WI38 (cell line): ENCODE results near the gene TMEM192.

Source experiments
- H3K4me3 ChIP-seq: 2 replicates; pipeline ENCODE4 v1.5.1; 2011; ENCODE audit warnings: low read depth, mild to moderate bottlenecking, control low read depth, low read length
- CTCF ChIP-seq: IDR thresholded peaks from 2 replicates; pipeline ENCODE4 v1.5.1; 2012; ENCODE audit warnings: low read depth, mild to moderate bottlenecking, control low read depth, low read length

Gene TMEM192

DNA sequence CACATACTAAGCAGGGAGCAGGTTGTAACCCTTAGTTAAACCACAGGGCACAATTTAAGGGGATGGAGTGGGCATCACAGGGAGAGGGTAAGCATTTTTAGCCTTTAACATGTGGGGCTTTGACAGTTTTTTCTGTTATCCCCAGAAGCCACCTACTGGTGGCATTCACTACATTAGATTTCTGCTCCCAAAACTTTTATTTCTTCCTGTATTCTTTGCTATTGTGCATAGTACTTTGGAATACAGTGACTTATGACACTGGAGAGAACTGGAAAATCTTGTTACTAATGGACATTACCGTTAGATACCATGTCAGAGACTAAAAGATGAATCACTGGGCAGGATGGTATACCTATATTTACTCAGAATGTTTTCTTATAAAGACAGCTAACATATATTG is 51.7 kb downstream of the TMEM192 start:
- TF ChIP-seq CTCF, result no peak

GRCh38 chr4:165059386-165059785 is 53.3 kb downstream of the TMEM192 start:
- no peak for TF ChIP-seq CTCF
- H3K4me3 ChIP-seq, result no peak overlapping the region

More for the DNA sequence above, 51.7 kb downstream of the TMEM192 start:
- no peak overlapping the region for H3K4me3 ChIP-seq

DNA sequence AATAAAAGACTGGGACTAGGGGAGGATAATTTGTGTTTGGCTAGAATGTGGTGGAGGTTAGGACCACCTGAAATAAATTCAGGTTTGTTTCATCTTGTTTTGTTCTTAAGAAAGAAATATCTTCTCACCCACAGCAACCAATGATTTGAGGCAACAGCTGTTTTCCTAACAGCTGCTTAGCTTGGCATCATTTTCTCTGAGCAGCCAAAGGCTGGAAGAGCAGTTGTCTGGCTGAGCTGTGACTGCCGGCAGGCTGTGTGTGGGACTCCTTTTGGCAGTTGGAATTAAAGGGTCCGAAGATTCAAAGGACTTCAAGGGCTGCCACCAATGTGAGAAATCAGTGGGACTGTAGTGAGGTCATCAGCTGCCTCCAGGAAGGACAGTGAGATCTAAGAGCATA is 54.0 kb downstream of the TMEM192 start:
- TF ChIP-seq CTCF, result no peak
- H3K4me3 ChIP-seq, result no peak overlapping the region

DNA sequence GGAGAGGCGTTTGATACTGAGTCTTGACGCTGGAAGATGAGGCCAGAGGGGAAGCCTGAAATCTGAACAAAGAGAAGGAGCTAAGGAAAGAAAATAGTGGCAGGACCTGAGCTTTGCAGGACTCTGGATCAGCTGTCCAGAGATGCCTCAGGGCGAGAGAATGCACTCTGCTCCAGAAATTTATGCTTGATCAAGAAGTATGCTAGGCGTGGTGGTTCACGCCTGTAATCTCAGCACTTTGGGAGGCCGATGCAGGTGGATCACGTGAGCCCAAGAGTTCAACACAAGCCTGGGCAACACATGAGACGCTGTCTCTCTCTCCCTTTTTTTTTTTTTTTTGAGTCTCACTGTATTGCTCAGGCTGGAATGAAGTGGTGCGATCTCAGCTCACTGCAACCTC is 57.1 kb downstream of the TMEM192 start:
- no peak overlapping the region for H3K4me3 ChIP-seq
- TF ChIP-seq CTCF, result no peak

GRCh38 chr4:165053645-165054044 is 59.0 kb downstream of the TMEM192 start, which contains the start of gene TRIM75:
TRIM75 (plus strand) TSS chr4:165053866; CDS start chr4:165059148, 5,282 bp downstream.
- no peak within 1 kb of the TSS for H3K4me3 ChIP-seq

DNA sequence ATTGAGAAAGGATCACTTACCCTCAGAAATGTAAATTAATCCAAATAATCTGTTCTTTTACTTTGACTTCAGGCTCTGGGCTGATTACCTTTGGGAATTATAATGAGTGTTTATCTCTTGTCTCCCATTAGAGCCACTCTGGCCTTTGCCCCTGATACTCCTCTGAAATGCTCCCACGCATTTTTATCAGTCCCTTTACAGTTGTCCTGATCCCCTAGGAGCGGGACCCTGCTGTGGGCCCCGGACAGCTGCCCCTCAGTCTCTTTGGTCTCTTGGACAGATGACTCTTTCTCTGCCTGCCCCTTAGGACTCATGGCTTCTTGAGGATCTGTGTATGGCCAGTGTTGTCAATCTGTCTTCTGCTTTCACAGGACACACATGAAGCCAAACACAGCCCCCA is 60.0 kb downstream of the TMEM192 start:
- TF ChIP-seq CTCF, result no peak
- H3K4me3 ChIP-seq, result no peak overlapping the region

More at GRCh38 chr4:165053645-165054044, 59.0 kb downstream of the TMEM192 start, which contains the start of gene TRIM75:
- no peak for TF ChIP-seq CTCF

DNA sequence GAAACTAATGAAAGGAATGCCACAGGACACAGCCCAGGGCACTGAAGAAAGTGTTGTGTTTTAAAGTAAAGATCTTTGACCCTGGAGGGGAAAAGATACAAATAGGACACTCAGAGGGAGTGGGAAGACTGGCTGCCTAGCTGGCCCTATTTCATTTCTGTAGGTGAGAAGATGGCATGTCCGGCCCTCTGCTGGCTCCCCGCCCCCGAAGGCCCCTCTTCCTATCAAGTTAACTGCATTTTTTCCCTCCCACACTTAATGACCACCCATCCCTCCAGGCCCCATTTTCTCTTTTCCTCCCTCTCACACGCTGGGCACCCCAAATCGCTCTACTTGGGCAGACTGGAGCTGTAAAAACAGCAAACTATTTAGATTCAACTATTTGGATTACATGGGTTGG is 64.5 kb downstream of the TMEM192 start:
- no peak overlapping the region for H3K4me3 ChIP-seq
- TF ChIP-seq CTCF, result no peak
